Measurements from ENCODE around the gene DENND4C. TPM values are rescaled to one million over a fixed set of nuclear protein-coding genes. Genes with fewer than 3 reads are reported as not detected.

Gene DENND4C
- total and polyA plus RNA-seq, 2 of the 4 experiments (the other 2 are of a cell fraction) = 9.0 to 32.6 TPM

GRCh38 chr9:19408316-19408692 lies 177.8 kb downstream of the DENND4C start:
- intact Hi-C loops (cut with micrococcal nuclease) = loop anchor here (1.0 to 2.0 kb wide), 2 partner anchors 28 to 359 kb away; partner anchors contain the start of genes RPS6 and RRAGA
- Histone ChIP-seq H2AK5ac (ENCODE audit: low read depth, low read length) (no peak overlapping the region), H4K5ac (ENCODE audit: low read depth, low read length) (no peak overlapping the region), H3K36me3 (ENCODE audit: control insufficient read depth, insufficient read depth, low read length) (no peaks in the 10 kb centered on the region), H3K79me1 (ENCODE audit: low read depth in 1 of 2, low read length in 2 of 2) (peaks cover 0 to 13% of the 10 kb centered on the region in 2 experiments; a peak in 2 of 4 replicates), H3K14ac (replicated peaks; ENCODE audit: low read depth, low read length) (no peak overlapping the region), H3K27me3 (ENCODE audit: control insufficient read depth, insufficient read depth, low read length) (no peaks in the 10 kb centered on the region), H4K8ac (ENCODE audit: low read depth in 2 of 2, low read length in 2 of 2) (peak overlapping the region; percentile 23 to 57; a peak in 2 of 4 replicates), H2BK15ac (ENCODE audit: low read depth, low read length) (no peak overlapping the region), H3K4me1 (ENCODE audit: control insufficient read depth, insufficient read depth, low read length) (no peaks in the 10 kb centered on the region), H3K4me3 (ENCODE audit: insufficient read depth, low read depth, low read length) (peak overlapping the region; percentile 84), H3K27ac (ENCODE audit: insufficient read depth, low read length) (no peak overlapping the region), H2AK9ac (replicated peaks; ENCODE audit: low read depth, low read length, poor library complexity) (peak overlapping the region; percentile 58), H3K18ac (ENCODE audit: low read depth, low read length) (no peak overlapping the region), H2BK20ac (ENCODE audit: low read depth, low read length) (no peak overlapping the region), H3K9me1 (ENCODE audit: insufficient read depth, low read length) (no peaks in the 10 kb centered on the region; the same call in none of the 2 replicates), H4K20me1 (ENCODE audit: insufficient read depth, low read length) (no peaks in the 10 kb centered on the region), H2BK120ac (ENCODE audit: low read depth, low read length) (no peak overlapping the region), H3K56ac (ENCODE audit: extremely low read depth, insufficient read depth, low read length) (no peak overlapping the region), H4K91ac (ENCODE audit: insufficient read depth, low read depth, low read length) (no peak overlapping the region), H2BK5ac (ENCODE audit: low read depth, low read length, poor library complexity, severe bottlenecking) (no peak overlapping the region), H3K23ac (ENCODE audit: low read depth, low read length) (peak overlapping the region; percentile 82; the same call in 1 of the 2 replicates), H3K9me3 (ENCODE audit: control insufficient read depth, insufficient read depth, low read length) (0 out of 2 replicates have a peak, but pooled peaks cover 3% of the 10 kb centered on the region), H3K9ac (ENCODE audit: low read depth, low read length) (no peak overlapping the region), H3K4ac (ENCODE audit: low read depth, low read length) (peak overlapping the region; percentile 47; the same call in 1 of the 2 replicates), H2AFZ (replicated peaks; ENCODE audit: low read length, poor library complexity) (peak overlapping the region; percentile 93), H3K4me2 (ENCODE audit: low read depth, low read length) (peak overlapping the region; percentile 76)
- BruUV-seq (replicated peaks) = no TSS peak
- in situ Hi-C loops (cut with MboI; ENCODE audit: low sequenced_read_pairs) = no loop called here
- POLR2A ChIA-PET (ENCODE audit: unreplicated experiment) = no interaction called here
- no peak for DNase-seq
- 10% methylated on average over 7 of the region's 20 CpGs; no CpG with 5 or more reads in 1 of the 2 experiments for WGBS, 2 experiments (ENCODE audit: extremely low coverage in 2 of 2, insufficient read length in 1 of 2)
- TF ChIP-seq RFX5 (IDR thresholded peaks at IDR 0.05; ENCODE audit: low read depth, low read length) (no peak), MXI1 (IDR thresholded peaks at IDR 0.05; ENCODE audit: borderline replicate concordance, low read depth, low read length) (no peak), MAFK (IDR thresholded peaks at IDR 0.05; ENCODE audit: low read depth, low read length) (no peak)
- dilution Hi-C loops (cut with HindIII; ENCODE audit: low sequenced_read_pairs, unreplicated experiment) = no loop called here
- CTCF ChIA-PET = no interaction called here
- ATAC-seq (ENCODE audit: low read depth) = no peak; the same call in 1 of the 2 replicates

Data from IMR-90 (cell line).